Measurements from ENCODE around the gene SHISA8.

Gene SHISA8

DNA sequence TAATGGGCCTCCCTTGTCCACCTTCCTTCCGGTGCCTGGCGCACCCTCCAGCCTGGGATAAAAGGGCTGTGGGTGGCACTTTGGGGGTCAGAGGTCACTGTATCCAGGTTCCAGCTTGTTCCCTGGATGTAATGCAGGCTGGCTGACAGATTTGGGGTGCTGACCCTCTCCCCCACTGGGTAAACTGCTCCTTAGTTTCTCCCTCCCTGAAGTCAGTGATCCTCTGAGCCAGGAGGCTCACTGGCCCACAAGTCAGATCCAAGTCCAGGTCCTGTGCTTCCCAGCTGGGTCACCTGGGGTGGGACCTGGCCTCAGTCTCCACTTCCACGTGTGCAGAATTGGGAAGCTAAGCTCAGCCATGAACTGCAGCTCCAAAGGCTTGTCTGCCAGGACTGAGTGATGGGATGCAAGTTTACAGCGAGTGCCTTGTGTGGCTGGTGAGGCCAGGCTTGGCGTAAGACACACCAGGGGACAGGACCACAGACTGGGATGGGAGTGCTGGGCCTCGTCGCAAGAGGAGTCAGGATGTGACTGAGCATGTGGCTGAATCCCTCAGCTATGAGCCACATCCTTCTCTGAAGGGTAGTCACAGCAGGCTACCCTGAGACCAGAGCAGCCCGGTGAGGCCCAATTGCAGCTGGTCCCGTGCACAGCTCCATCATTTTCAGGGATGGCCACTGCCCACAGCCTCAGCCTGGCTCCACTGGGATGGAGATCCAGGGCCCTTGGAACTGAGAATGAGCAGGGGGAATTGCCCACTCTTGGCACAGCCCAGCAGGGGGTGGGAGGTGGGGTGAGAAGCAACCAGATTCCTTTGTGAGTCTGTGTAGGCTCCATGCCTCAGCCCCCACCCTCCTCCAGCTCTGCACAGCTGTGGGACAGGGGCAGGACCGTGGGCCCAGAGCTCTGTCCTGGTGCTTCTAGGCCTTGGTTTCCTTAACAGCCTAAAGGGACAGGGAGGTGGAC, 7.2 kb downstream of the SHISA8 start (continued):
- TF ChIP-seq, protein P1, sequence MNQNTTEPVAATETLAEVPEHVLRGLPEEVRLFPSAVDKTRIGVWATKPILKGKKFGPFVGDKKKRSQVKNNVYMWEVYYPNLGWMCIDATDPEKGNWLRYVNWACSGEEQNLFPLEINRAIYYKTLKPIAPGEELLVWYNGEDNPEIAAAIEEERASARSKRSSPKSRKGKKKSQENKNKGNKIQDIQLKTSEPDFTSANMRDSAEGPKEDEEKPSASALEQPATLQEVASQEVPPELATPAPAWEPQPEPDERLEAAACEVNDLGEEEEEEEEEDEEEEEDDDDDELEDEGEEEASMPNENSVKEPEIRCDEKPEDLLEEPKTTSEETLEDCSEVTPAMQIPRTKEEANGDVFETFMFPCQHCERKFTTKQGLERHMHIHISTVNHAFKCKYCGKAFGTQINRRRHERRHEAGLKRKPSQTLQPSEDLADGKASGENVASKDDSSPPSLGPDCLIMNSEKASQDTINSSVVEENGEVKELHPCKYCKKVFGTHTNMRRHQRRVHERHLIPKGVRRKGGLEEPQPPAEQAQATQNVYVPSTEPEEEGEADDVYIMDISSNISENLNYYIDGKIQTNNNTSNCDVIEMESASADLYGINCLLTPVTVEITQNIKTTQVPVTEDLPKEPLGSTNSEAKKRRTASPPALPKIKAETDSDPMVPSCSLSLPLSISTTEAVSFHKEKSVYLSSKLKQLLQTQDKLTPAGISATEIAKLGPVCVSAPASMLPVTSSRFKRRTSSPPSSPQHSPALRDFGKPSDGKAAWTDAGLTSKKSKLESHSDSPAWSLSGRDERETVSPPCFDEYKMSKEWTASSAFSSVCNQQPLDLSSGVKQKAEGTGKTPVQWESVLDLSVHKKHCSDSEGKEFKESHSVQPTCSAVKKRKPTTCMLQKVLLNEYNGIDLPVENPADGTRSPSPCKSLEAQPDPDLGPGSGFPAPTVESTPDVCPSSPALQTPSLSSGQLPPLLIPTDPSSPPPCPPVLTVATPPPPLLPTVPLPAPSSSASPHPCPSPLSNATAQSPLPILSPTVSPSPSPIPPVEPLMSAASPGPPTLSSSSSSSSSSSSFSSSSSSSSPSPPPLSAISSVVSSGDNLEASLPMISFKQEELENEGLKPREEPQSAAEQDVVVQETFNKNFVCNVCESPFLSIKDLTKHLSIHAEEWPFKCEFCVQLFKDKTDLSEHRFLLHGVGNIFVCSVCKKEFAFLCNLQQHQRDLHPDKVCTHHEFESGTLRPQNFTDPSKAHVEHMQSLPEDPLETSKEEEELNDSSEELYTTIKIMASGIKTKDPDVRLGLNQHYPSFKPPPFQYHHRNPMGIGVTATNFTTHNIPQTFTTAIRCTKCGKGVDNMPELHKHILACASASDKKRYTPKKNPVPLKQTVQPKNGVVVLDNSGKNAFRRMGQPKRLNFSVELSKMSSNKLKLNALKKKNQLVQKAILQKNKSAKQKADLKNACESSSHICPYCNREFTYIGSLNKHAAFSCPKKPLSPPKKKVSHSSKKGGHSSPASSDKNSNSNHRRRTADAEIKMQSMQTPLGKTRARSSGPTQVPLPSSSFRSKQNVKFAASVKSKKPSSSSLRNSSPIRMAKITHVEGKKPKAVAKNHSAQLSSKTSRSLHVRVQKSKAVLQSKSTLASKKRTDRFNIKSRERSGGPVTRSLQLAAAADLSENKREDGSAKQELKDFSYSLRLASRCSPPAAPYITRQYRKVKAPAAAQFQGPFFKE (tag by site-specific recombination; IDR thresholded peaks at IDR 0.05; ENCODE audit: borderline replicate concordance): no peak
- TF ChIP-seq, protein P2, sequence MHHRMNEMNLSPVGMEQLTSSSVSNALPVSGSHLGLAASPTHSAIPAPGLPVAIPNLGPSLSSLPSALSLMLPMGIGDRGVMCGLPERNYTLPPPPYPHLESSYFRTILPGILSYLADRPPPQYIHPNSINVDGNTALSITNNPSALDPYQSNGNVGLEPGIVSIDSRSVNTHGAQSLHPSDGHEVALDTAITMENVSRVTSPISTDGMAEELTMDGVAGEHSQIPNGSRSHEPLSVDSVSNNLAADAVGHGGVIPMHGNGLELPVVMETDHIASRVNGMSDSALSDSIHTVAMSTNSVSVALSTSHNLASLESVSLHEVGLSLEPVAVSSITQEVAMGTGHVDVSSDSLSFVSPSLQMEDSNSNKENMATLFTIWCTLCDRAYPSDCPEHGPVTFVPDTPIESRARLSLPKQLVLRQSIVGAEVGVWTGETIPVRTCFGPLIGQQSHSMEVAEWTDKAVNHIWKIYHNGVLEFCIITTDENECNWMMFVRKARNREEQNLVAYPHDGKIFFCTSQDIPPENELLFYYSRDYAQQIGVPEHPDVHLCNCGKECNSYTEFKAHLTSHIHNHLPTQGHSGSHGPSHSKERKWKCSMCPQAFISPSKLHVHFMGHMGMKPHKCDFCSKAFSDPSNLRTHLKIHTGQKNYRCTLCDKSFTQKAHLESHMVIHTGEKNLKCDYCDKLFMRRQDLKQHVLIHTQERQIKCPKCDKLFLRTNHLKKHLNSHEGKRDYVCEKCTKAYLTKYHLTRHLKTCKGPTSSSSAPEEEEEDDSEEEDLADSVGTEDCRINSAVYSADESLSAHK (tag by site-specific recombination; IDR thresholded peaks at IDR 0.05): no peak
- TF ChIP-seq ZNF157 (tag by site-specific recombination; IDR thresholded peaks at IDR 0.05): no peak
- peak; percentile 94 for TF ChIP-seq ZNF341 (tag by site-specific recombination; IDR thresholded peaks at IDR 0.05; ENCODE audit: low read depth)
- no peak for TF ChIP-seq ZFP69B (tag by site-specific recombination; IDR thresholded peaks at IDR 0.05)
- no peak for TF ChIP-seq ZFP41 (tag by site-specific recombination; IDR thresholded peaks at IDR 0.05; ENCODE audit: borderline replicate concordance)
- no peak for TF ChIP-seq ZNF48 (tag by site-specific recombination; IDR thresholded peaks at IDR 0.05)
- peak; percentile 15; the same call in 1 of the 2 replicates for TF ChIP-seq ZNF600 (tag by site-specific recombination; IDR thresholded peaks at IDR 0.05)
- peak; percentile 91 for TF ChIP-seq ZIC2 (tag by site-specific recombination; IDR thresholded peaks at IDR 0.05)
- TF ChIP-seq, protein P3, sequence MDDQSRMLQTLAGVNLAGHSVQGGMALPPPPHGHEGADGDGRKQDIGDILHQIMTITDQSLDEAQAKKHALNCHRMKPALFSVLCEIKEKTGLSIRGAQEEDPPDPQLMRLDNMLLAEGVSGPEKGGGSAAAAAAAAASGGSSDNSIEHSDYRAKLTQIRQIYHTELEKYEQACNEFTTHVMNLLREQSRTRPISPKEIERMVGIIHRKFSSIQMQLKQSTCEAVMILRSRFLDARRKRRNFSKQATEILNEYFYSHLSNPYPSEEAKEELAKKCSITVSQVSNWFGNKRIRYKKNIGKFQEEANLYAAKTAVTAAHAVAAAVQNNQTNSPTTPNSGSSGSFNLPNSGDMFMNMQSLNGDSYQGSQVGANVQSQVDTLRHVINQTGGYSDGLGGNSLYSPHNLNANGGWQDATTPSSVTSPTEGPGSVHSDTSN (CRISPR knock-in tag; IDR thresholded peaks at IDR 0.05): no peak
- TF ChIP-seq, protein P4, sequence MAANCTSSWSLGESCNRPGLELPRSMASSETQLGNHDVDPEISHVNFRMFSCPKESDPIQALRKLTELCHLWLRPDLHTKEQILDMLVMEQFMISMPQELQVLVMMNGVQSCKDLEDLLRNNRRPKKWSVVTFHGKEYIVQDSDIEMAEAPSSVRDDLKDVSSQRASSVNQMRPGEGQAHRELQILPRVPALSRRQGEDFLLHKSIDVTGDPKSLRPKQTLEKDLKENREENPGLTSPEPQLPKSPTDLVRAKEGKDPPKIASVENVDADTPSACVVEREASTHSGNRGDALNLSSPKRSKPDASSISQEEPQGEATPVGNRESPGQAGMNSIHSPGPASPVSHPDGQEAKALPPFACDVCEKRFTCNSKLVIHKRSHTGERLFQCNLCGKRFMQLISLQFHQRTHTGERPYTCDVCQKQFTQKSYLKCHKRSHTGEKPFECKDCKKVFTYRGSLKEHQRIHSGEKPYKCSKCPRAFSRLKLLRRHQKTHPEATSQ (tag by site-specific recombination; IDR thresholded peaks at IDR 0.05): no peak
- TF ChIP-seq, protein P5, sequence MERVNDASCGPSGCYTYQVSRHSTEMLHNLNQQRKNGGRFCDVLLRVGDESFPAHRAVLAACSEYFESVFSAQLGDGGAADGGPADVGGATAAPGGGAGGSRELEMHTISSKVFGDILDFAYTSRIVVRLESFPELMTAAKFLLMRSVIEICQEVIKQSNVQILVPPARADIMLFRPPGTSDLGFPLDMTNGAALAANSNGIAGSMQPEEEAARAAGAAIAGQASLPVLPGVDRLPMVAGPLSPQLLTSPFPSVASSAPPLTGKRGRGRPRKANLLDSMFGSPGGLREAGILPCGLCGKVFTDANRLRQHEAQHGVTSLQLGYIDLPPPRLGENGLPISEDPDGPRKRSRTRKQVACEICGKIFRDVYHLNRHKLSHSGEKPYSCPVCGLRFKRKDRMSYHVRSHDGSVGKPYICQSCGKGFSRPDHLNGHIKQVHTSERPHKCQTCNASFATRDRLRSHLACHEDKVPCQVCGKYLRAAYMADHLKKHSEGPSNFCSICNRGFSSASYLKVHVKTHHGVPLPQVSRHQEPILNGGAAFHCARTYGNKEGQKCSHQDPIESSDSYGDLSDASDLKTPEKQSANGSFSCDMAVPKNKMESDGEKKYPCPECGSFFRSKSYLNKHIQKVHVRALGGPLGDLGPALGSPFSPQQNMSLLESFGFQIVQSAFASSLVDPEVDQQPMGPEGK (tag by site-specific recombination; IDR thresholded peaks at IDR 0.05): no peak
- TF ChIP-seq ZNF843 (tag by site-specific recombination; IDR thresholded peaks at IDR 0.05): no peak
- no peak for TF ChIP-seq ZNF623 (tag by site-specific recombination; IDR thresholded peaks at IDR 0.05)
- no peak for TF ChIP-seq ZNF514 (tag by site-specific recombination; IDR thresholded peaks at IDR 0.05)
- TF ChIP-seq SP2 (tag by site-specific recombination; IDR thresholded peaks at IDR 0.05): peak; percentile 25; the same call in 1 of the 2 replicates
- TF ChIP-seq, protein P6, sequence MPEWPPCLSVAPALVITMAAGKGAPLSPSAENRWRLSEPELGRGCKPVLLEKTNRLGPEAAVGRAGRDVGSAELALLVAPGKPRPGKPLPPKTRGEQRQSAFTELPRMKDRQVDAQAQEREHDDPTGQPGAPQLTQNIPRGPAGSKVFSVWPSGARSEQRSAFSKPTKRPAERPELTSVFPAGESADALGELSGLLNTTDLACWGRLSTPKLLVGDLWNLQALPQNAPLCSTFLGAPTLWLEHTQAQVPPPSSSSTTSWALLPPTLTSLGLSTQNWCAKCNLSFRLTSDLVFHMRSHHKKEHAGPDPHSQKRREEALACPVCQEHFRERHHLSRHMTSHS (tag by site-specific recombination; IDR thresholded peaks at IDR 0.05): no peak
- TF ChIP-seq ZNF302 (tag by site-specific recombination; IDR thresholded peaks at IDR 0.05; ENCODE audit: low read depth): no peak
- TF ChIP-seq, protein P7, sequence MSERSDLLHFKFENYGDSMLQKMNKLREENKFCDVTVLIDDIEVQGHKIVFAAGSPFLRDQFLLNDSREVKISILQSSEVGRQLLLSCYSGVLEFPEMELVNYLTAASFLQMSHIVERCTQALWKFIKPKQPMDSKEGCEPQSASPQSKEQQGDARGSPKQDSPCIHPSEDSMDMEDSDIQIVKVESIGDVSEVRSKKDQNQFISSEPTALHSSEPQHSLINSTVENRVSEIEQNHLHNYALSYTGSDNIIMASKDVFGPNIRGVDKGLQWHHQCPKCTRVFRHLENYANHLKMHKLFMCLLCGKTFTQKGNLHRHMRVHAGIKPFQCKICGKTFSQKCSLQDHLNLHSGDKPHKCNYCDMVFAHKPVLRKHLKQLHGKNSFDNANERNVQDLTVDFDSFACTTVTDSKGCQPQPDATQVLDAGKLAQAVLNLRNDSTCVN (tag by site-specific recombination; optimal IDR thresholded peaks at IDR 0.05): no peak
- TF ChIP-seq ZNF311 (tag by site-specific recombination; IDR thresholded peaks at IDR 0.05; ENCODE audit: borderline replicate concordance): no peak
- TF ChIP-seq, protein P8, sequence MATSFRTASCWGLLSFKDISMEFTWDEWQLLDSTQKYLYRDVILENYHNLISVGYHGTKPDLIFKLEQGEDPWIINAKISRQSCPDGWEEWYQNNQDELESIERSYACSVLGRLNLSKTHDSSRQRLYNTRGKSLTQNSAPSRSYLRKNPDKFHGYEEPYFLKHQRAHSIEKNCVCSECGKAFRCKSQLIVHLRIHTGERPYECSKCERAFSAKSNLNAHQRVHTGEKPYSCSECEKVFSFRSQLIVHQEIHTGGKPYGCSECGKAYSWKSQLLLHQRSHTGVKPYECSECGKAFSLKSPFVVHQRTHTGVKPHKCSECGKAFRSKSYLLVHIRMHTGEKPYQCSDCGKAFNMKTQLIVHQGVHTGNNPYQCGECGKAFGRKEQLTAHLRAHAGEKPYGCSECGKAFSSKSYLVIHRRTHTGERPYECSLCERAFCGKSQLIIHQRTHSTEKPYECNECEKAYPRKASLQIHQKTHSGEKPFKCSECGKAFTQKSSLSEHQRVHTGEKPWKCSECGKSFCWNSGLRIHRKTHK (tag by site-specific recombination; IDR thresholded peaks at IDR 0.05): no peak

Measured in HEK293 (cell line).